ENCODE data around the gene VSTM2B.

The VSTM2B gene

DNA sequence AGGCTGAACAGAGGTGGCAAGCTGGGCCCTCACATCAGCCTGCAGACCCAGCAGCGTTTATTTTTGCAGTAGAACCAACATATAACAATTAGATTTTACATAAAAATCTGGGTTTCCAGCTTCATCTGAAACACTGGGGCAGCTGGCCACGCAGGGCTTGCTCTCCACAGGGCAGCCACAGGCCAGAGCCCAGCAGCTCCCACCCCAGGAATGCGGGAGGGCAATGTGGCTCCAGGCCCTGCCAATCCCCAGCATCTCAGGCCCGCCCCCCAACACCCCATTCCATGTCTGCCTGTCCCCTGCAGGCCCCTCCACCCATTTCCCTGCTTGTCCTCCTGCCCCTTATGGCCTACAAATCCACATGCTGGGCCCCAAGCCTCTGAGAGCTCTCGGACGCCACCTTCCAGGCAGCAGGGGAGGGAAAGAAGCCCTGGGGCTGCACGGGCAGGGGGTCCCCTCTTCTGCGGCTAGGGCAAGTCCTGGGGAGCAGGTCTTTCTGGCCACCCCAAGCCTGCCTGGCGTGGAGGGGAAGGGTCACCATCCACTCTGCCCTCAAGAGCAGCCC lies 15.0 kb upstream of the VSTM2B start:
- TF ChIP-seq, protein P1, sequence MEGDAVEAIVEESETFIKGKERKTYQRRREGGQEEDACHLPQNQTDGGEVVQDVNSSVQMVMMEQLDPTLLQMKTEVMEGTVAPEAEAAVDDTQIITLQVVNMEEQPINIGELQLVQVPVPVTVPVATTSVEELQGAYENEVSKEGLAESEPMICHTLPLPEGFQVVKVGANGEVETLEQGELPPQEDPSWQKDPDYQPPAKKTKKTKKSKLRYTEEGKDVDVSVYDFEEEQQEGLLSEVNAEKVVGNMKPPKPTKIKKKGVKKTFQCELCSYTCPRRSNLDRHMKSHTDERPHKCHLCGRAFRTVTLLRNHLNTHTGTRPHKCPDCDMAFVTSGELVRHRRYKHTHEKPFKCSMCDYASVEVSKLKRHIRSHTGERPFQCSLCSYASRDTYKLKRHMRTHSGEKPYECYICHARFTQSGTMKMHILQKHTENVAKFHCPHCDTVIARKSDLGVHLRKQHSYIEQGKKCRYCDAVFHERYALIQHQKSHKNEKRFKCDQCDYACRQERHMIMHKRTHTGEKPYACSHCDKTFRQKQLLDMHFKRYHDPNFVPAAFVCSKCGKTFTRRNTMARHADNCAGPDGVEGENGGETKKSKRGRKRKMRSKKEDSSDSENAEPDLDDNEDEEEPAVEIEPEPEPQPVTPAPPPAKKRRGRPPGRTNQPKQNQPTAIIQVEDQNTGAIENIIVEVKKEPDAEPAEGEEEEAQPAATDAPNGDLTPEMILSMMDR (IDR thresholded peaks at IDR 0.05; ENCODE audit: low read depth, low read length) = no peak
- no peak for DNase-seq (ENCODE audit: extremely low read depth, low read depth)

DNA sequence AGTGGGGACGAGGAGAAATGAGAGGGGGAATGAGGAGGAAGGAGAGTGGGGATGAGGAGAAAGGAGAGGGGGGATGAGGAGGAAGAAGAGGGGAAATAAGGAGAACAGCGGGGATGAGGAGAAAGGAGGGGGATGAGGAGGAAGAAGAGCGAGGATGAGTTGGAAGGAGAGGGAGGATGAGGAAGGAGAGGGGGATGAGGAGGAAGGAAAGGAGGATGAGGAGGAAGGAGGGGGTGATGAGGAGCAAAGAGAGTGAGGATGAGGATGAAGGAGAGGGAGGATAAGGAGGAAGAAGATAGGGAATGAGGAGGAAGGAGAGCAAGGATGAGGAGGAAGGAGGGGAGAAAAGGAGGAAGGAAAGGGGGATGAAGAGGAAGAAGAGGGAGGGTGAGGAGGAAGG lies 14.0 kb upstream of the VSTM2B start:
- no peak for DNase-seq (ENCODE audit: extremely low read depth, low read depth)
- TF ChIP-seq, protein P1 (IDR thresholded peaks at IDR 0.05; ENCODE audit: low read depth, low read length) = no peak

DNA sequence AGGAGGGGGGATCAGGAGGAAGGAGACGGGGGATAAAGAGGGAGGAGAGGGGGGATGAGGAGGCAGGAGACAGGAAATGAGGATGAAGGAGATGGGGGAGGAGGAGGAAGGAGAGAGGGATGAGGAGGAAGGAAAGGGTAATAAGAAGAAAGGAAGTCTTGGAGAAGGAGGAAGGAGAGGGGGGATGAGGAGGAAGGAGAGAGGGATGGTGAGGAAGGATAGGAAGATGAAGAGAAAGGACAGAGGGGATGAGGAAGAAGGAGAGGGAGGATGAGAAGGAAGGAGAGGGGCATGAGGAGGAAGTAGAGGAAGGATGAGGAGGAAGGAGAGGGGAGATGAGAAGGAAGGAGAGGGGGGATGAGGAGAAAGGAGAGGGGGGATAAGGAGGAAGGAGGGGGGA lies 13.0 kb upstream of the VSTM2B start:
- TF ChIP-seq, protein P1 (IDR thresholded peaks at IDR 0.05; ENCODE audit: low read depth, low read length) = no peak
- DNase-seq (ENCODE audit: extremely low read depth, low read depth) = no peak

DNA sequence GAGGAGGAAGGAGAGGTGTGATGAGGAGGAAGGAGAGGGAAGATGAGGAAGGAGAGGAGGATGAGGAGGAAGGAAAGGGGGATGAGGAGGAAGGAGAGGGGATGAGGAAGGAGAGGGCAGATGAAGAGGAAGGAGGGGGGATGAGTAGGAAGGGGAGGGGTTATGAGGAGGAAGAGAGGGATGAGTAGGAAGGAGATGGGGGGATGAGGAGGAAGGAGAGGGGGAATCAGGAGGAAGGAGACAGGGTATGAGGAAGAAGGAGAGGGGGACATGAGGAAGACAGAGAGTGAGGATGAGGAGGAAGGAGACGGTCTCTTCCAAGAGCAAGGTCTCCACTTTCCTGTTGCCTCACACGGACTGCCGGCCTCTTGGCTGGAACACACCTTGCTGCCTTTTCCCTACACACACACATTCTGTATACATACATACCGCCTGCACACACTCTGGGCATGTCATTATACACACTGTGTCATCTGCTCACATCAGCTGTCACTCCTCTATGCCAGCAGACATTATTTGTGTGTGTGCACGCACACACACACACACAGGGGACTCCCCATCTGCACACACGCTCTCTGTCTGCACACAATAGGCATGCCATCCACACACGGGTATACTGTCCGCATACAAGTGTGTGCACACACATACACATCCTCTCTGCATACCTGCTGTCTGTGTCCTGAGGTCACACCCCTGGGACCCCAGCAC lies 11.1 kb upstream of the VSTM2B start:
- no peak for DNase-seq (ENCODE audit: extremely low read depth, low read depth)
- TF ChIP-seq, protein P1 (IDR thresholded peaks at IDR 0.05; ENCODE audit: low read depth, low read length) = no peak

DNA sequence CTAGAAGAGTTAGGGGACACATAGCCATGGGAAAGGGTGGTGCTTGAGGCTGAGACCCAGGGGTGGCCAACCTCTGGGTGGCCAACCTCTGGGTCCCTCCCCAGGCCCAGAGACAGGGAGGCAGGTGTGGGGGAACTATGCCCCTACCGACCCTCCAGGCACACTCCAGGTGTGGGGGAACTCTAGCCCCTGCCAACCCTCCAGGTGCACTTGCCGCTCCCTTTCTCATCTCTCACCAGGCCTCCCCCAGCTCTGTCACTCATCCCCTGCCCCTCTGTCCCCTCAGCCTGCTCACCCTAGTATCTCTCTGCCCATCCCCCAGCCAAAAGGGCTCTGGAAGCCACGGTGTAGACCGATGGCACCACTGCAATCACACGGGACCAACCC lies 10.6 kb upstream of the VSTM2B start:
- TF ChIP-seq, protein P1 (IDR thresholded peaks at IDR 0.05; ENCODE audit: low read depth, low read length) = no peak
- no peak for DNase-seq (ENCODE audit: extremely low read depth, low read depth)

DNA sequence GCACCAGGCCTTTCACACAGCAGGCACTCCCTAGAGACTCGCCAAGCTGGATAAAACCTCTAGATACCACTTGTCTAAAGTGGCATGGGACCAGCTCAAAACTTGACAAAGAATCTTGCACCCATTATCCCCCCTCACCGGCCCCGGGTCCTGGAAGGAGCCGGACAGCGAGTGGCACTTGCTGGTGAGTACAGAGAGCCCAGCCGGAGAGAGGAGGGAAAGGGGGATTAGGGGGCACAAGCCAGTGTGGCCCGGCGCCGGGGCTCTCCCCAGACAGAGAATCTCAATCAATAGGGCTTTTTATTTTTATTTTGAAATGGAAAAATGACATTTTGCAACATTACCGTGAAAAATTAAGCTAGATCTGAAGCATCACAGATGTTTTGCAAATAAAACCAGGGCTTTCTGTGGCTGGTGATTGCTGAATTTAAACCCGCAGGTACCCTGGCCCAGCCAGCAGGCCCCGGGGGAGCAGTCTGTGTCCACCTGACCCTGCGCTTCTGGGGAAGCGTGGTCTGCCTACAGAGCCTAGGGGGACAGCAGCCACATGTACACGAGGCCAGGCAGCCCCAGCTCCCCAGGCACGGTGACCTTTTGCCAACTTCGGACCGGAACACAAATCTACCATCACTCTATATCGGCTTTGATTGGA lies 10.0 kb upstream of the VSTM2B start:
- TF ChIP-seq, protein P1 (IDR thresholded peaks at IDR 0.05; ENCODE audit: low read depth, low read length) = no peak

DNA sequence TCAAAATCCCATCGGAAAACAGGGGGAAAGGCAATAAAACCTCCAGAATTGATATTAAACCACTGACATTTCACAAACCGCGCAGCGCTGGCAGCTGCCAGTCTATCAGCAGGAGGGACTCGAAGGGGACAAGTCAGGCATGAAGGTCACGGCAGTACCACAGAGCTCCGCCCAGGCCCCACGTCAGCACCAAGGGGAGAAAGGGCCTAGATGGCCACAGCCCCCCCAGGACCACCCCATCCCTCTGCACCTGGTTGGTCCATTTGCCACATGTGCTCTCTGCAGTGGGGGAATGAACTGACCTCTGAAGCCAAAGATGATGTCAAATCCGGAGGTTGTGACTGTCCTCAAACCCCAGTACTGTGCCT lies 9.5 kb upstream of the VSTM2B start:
- no peak for DNase-seq (ENCODE audit: extremely low read depth, low read depth)
- TF ChIP-seq, protein P1 (IDR thresholded peaks at IDR 0.05; ENCODE audit: low read depth, low read length) = no peak

More for the DNA sequence above, 10.0 kb upstream of the VSTM2B start:
- no peak for DNase-seq (ENCODE audit: extremely low read depth, low read depth)

All from AG09319 (cell line).